UCSD-AML1 (cell line): ENCODE measurements around the gene NR3C2.

Source experiments
- DNase-seq: peaks from one replicate; lab custom pipeline; 2025; ENCODE audit not compliant: unreplicated experiment; lab: John Stamatoyannopoulos, UW

NR3C2 gene

GRCh38 chr4:148441986-148442831, at the start of gene NR3C2:
Gene NR3C2 (minus strand): TSS chr4:148442414.
- peak; percentile 93 for DNase-seq

- DNase-seq, result no peak
These were observed 45.0 kb upstream of the NR3C2 start for GRCh38 chr4:148487181-148487580.

GRCh38 chr4:148481636-148482035, 39.4 kb upstream of the NR3C2 start:
- no peak for DNase-seq

- DNase-seq, result no peak
These were observed 35.1 kb upstream of the NR3C2 start for GRCh38 chr4:148477276-148477675.

- no peak for DNase-seq
These were observed 27.7 kb upstream of the NR3C2 start for GRCh38 chr4:148469938-148470337.

GRCh38 chr4:148454835-148455234, 12.6 kb upstream of the NR3C2 start:
- no peak for DNase-seq

GRCh38 chr4:148453833-148454232, 11.6 kb upstream of the NR3C2 start:
- no peak for DNase-seq

- DNase-seq, result no peak
These were observed 10.8 kb upstream of the NR3C2 start for GRCh38 chr4:148452970-148453369.

- no peak for DNase-seq
These were observed 7.7 kb upstream of the NR3C2 start for GRCh38 chr4:148449921-148450320.

- DNase-seq, result no peak
These were observed 5.9 kb upstream of the NR3C2 start for GRCh38 chr4:148448141-148448540.

- DNase-seq, result no peak
These were observed 5.5 kb upstream of the NR3C2 start for GRCh38 chr4:148447681-148448080.

GRCh38 chr4:148445860-148446330, 3.7 kb upstream of the NR3C2 start:
- no peak for DNase-seq

GRCh38 chr4:148445071-148445859, 3.1 kb upstream of the NR3C2 start:
- DNase-seq, result no peak

- DNase-seq, result no peak
These were observed 2.3 kb upstream of the NR3C2 start for GRCh38 chr4:148444296-148445070.

GRCh38 chr4:148443512-148444295, 1.5 kb upstream of the NR3C2 start:
- no peak for DNase-seq

GRCh38 chr4:148442832-148443511, 758 bp upstream of the NR3C2 start:
- DNase-seq, result no peak

GRCh38 chr4:148441624-148441985, 609 bp downstream of the NR3C2 start:
- DNase-seq, result no peak

GRCh38 chr4:148438047-148438446, 4.2 kb downstream of the NR3C2 start:
- DNase-seq, result no peak

- no peak for DNase-seq
These were observed 4.8 kb downstream of the NR3C2 start for GRCh38 chr4:148437439-148437838.

GRCh38 chr4:148436512-148436911, 5.7 kb downstream of the NR3C2 start:
- no peak for DNase-seq
